Esophagus squamous epithelium (tissue), 4 donors: ENCODE data around the gene WDR11.

Experiments used
- POLR2A ChIP-seq, 4 donors: fragments of 450-650 bp; IDR thresholded peaks; one replicate each; pipeline ENCODE4 v1.6.1; 2017; ENCODE audit warnings: antibody characterized with exemption in 4 of 4, mild to moderate bottlenecking in 4 of 4, moderate library complexity in 3 of 4
- TF ChIP-seq, protein P1 (sequence below), 6 experiments: fragments of 450-650 bp in 4 of 6; fragments of 200-600 bp in 2 of 6; sonication (generic) in 2 of 6; IDR thresholded peaks; one replicate each; pipeline ENCODE4 v1.5.1; 2016 to 2019; ENCODE audit warnings: antibody characterized with exemption in 6 of 6, mild to moderate bottlenecking in 4 of 6, moderate library complexity in 4 of 6

DNA sequence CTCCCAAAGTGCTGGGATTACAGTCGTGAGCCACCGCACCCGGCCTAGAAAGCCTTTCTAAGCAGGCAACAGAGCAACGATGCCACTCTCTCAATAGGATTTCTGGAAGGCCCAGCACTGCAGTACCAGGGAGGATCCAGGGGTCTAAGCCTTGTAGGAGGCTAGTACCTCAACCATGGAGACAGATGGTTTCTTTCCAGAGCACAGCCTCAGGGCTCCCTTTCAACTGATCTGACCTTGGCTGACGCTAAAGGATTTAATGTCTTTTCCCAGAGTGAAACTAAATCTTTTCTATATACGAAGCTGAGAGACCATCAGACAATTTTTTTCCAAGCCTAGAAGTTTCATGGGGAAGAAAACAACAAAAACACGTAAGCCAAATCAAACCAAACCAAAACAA, 78.0 kb downstream of the WDR11 start:
- TF ChIP-seq, protein P1, sequence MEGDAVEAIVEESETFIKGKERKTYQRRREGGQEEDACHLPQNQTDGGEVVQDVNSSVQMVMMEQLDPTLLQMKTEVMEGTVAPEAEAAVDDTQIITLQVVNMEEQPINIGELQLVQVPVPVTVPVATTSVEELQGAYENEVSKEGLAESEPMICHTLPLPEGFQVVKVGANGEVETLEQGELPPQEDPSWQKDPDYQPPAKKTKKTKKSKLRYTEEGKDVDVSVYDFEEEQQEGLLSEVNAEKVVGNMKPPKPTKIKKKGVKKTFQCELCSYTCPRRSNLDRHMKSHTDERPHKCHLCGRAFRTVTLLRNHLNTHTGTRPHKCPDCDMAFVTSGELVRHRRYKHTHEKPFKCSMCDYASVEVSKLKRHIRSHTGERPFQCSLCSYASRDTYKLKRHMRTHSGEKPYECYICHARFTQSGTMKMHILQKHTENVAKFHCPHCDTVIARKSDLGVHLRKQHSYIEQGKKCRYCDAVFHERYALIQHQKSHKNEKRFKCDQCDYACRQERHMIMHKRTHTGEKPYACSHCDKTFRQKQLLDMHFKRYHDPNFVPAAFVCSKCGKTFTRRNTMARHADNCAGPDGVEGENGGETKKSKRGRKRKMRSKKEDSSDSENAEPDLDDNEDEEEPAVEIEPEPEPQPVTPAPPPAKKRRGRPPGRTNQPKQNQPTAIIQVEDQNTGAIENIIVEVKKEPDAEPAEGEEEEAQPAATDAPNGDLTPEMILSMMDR (IDR thresholded peaks at IDR 0.05) = no peak
- TF ChIP-seq POLR2A (IDR thresholded peaks at IDR 0.05) = no peak
